Testis (tissue), 3 donors: Measurements from ENCODE around the gene YAE1. TPM values are rescaled to one million over a fixed set of nuclear protein-coding genes. Genes with fewer than 3 reads are reported as not detected.

Experiments
- DNase-seq: peaks from one replicate; pipeline ENCODE4 v3.0.0-alpha.2; 2019
- H3K27ac ChIP-seq, 2 donors: fragments of 200-600 bp; sonication (generic); one replicate each; pipeline ENCODE4 v1.5.1; 2019
- H3K27me3 ChIP-seq: fragments of 200-600 bp; sonication (generic); one replicate; pipeline ENCODE4 v1.5.1; 2019
- H3K36me3 ChIP-seq: fragments of 200-600 bp; sonication (generic); one replicate; pipeline ENCODE4 v1.5.1; 2017; ENCODE audit warnings: low read depth; ENCODE audit errors: missing control alignments
- H3K4me1 ChIP-seq: fragments of 200-600 bp; sonication (generic); one replicate; pipeline ENCODE4 v1.5.1; 2019
- H3K4me3 ChIP-seq, 2 donors: fragments of 200-600 bp; sonication (generic); one replicate each; pipeline ENCODE4 v1.5.1; 2017 to 2019
- H3K9me3 ChIP-seq: fragments of 200-600 bp; sonication (generic); one replicate; pipeline ENCODE4 v1.5.1; 2017
- POLR2A ChIP-seq: fragments of 450-650 bp; IDR thresholded peaks from one replicate; pipeline ENCODE4 v1.6.1; 2017; ENCODE audit warnings: antibody characterized with exemption, mild to moderate bottlenecking, moderate library complexity
- WGBS, 2 donors: methylation state at CpG; one replicate each; pipeline ENCODE4 v1.1.5; 2018; 5-methylcytosine and 5-hydroxymethylcytosine counted together
- intact Hi-C: fragments of 100-400 bp; cut with DNase I; formaldehyde crosslinking; loops from one replicate; pipeline ENCODE4 v1.15.1; 2023; ENCODE audit warnings: low total_unique reads
- polyA plus RNA-seq: library from polyadenylated mRNA; stranded (reverse); fragments of 350-450 nt; fragmentation: Illumina TruSeq; extraction: RNeasy Lipid Tissue Mini Kit (QIAGEN cat#74804); gene quantifications from one replicate; pipeline ENCODE4 v1.2.3, GENCODE V29; 2014; ENCODE audit warnings: low read depth, low replicate concordance; ENCODE audit not compliant: insufficient read depth
- total RNA-seq, 2 donors: library from RNA; depleted of rRNA; stranded (reverse); fragments of >200 nt; gene quantifications; one replicate each; pipeline ENCODE4 v1.2.3, GENCODE V29; 2016
- TF ChIP-seq, protein P1 (sequence below), 3 experiments: fragments of 450-650 bp in 2 of 3; fragments of 200-600 bp in 1 of 3; sonication (generic) in 1 of 3; IDR thresholded peaks; one replicate each; pipeline ENCODE4 v1.5.1; 2016 to 2019; ENCODE audit warnings: antibody characterized with exemption in 3 of 3, mild to moderate bottlenecking in 2 of 3, moderate library complexity in 1 of 3

Gene YAE1
- total and polyA plus RNA-seq, 3 donors from 2014 or later, result 28.5 to 39.0 (median 32.0) TPM

GRCh38 chr7:39557911-39558310 is 8.3 kb upstream of the YAE1 start:
- Histone ChIP-seq H3K36me3 (no peaks in the 10 kb centered on the region), H3K4me3 (no peak overlapping the region), H3K27me3 (no peaks in the 10 kb centered on the region), H3K4me1 (peaks cover 3% of the 10 kb centered on the region), H3K27ac (no peak overlapping the region), H3K9me3 (no peaks in the 10 kb centered on the region)
- intact Hi-C loops, result no loop called here
- TF ChIP-seq, protein P1, sequence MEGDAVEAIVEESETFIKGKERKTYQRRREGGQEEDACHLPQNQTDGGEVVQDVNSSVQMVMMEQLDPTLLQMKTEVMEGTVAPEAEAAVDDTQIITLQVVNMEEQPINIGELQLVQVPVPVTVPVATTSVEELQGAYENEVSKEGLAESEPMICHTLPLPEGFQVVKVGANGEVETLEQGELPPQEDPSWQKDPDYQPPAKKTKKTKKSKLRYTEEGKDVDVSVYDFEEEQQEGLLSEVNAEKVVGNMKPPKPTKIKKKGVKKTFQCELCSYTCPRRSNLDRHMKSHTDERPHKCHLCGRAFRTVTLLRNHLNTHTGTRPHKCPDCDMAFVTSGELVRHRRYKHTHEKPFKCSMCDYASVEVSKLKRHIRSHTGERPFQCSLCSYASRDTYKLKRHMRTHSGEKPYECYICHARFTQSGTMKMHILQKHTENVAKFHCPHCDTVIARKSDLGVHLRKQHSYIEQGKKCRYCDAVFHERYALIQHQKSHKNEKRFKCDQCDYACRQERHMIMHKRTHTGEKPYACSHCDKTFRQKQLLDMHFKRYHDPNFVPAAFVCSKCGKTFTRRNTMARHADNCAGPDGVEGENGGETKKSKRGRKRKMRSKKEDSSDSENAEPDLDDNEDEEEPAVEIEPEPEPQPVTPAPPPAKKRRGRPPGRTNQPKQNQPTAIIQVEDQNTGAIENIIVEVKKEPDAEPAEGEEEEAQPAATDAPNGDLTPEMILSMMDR (IDR thresholded peaks at IDR 0.05), result no peak
- no peak for TF ChIP-seq POLR2A
- no peak for DNase-seq

DNA sequence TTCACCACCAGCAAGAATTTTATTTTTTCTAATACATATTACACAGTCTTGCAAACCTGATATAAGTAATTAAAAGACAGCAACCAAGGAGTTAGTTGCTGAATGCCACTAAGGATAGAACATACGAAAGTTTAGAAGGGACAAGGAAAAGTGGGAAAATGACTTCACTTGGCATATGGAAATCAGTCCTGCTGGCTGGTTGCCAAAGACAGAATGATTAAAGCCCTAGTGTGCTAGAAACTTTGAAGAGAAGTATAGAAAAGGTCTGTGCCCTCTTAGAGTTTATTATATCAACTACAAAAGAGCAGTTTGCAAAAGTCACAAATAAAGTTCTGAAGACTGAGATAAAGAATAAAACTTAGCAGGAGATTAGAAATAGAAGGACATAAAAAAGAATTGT is 5.8 kb upstream of the YAE1 start:
- WGBS, 2 donors, result 37 to 62% methylated on average over 1 of the region's 1 CpG
- intact Hi-C loops, result no loop called here
- TF ChIP-seq POLR2A, result no peak
- TF ChIP-seq, protein P1 (IDR thresholded peaks at IDR 0.05), result no peak
- H3K9me3 ChIP-seq, result no peaks in the 10 kb centered on the region
- H3K36me3 ChIP-seq, result no peaks in the 10 kb centered on the region
- no peak overlapping the region for H3K27ac ChIP-seq
- no peaks in the 10 kb centered on the region for H3K27me3 ChIP-seq
- no peak for DNase-seq
- peaks cover 3% of the 10 kb centered on the region for H3K4me1 ChIP-seq
- no peak overlapping the region for H3K4me3 ChIP-seq

- no peaks in the 10 kb centered on the region for H3K27me3 ChIP-seq
- TF ChIP-seq POLR2A, result no peak
- TF ChIP-seq, protein P1 (IDR thresholded peaks at IDR 0.05), result no peak
- H3K27ac ChIP-seq, result no peak overlapping the region
- no peak for DNase-seq
- no peaks in the 10 kb centered on the region for H3K36me3 ChIP-seq
- no peaks in the 10 kb centered on the region for H3K9me3 ChIP-seq
- peaks cover 3% of the 10 kb centered on the region for H3K4me1 ChIP-seq
- no peak overlapping the region for H3K4me3 ChIP-seq
- 37 to 54% methylated on average over 1 of the region's 1 CpG for WGBS, 2 donors
- intact Hi-C loops, result no loop called here
Measured at GRCh38 chr7:39560997-39561396, 5.2 kb upstream of the YAE1 start.

DNA sequence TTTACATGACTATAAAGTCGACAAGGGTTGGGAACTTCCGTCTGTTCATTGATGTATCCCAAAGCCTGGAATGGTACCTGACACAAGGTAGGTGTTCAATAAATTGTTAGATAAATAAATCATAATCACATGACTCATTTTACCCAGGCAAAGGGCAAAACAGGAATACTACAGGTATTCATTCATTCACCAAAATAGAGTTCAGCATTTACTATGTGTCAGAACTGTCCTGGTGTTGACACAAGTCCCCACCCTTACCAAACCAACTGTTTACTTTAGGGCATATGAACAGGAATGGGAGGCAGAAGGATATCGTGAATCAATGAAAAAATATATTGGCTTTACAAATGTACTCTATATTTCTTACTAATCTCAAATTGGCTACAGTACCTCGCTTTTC is 666 bp upstream of the YAE1 start:
- Histone ChIP-seq H3K4me1 (peaks cover 8% of the 10 kb centered on the region), H3K36me3 (no peaks in the 10 kb centered on the region), H3K27ac (peak overlapping the region; percentile 66 to 84), H3K9me3 (no peaks in the 10 kb centered on the region), H3K4me3 (peak overlapping the region; percentile 85), H3K27me3 (no peaks in the 10 kb centered on the region)
- 35 to 36% methylated on average over 4 of the region's 4 CpGs for WGBS, 2 donors
- TF ChIP-seq POLR2A, result no peak
- TF ChIP-seq, protein P1 (IDR thresholded peaks at IDR 0.05), result no peak
- DNase-seq, result no peak
- intact Hi-C loops, result no loop called here

- Histone ChIP-seq H3K27ac (no peak overlapping the region), H3K4me1 (peaks cover 8% of the 10 kb centered on the region)
- WGBS, 2 donors, result 48 to 57% methylated on average over 2 of the region's 2 CpGs
Measured at GRCh38 chr7:39567294-39567693, 1.1 kb downstream of the YAE1 start.

More at GRCh38 chr7:39567294-39567693, 1.1 kb downstream of the YAE1 start:
- no peaks in the 10 kb centered on the region for H3K36me3 ChIP-seq
- intact Hi-C loops, result no loop called here
- peak overlapping the region in 1 of 2 donors; percentile 85 for H3K4me3 ChIP-seq
- no peak for DNase-seq
- no peak for TF ChIP-seq POLR2A
- TF ChIP-seq, protein P1 (IDR thresholded peaks at IDR 0.05), result no peak
- no peaks in the 10 kb centered on the region for H3K27me3 ChIP-seq
- H3K9me3 ChIP-seq, result no peaks in the 10 kb centered on the region
